K562 (cell line): ENCODE results near the gene CSPG5. TPM values are rescaled to one million over a fixed set of nuclear protein-coding genes. Genes with fewer than 3 reads are reported as not detected.
A peak's percentile ranks its signal among the peaks of the same experiment; 100 is the strongest.

Experiments used
- ATAC-seq: fragments of 200-7000 bp; cut with Tn5 transposase; 3 replicates; pipeline ENCODE4 v1.9.1; 2020; ENCODE audit warnings: moderate library complexity
- BruUV-seq: library from RNA; stranded (reverse); fragments of 400-500 nt; replicated peaks from 2 replicates; lab custom pipeline; 2021; lab: Mats Ljungman, UMichigan
- CTCF ChIA-PET: fragments of 300-600 bp; formaldehyde crosslinking; extraction: SDS; loops from one replicate; lab custom pipeline; 2021; ENCODE audit warnings: low intra/inter-chr PET ratio; lab: Yijun Ruan, JAX
- POLR2A ChIA-PET: fragments of 300-600, 350-650 bp; sonication (Branson Sonifier 250); formaldehyde crosslinking; extraction: SDS; loops from one replicate; lab custom pipeline; 2021; ENCODE audit warnings: antibody characterized with exemption, inconsistent platforms; lab: Yijun Ruan, JAX
- DNase-seq, 4 experiments: peaks; one replicate each; pipeline versions ENCODE4 v3.0.0 to v3.0.0-alpha.2; 2011 to 2018; ENCODE audit warnings: low spot score in 3 of 4, mixed read lengths in 3 of 4; ENCODE audit errors: extremely low read depth in 1 of 4
- FAIRE-seq: peaks from 2 replicates; lab custom pipeline; 2011; peaks lifted over from hg19 to GRCh38; lab: Jason Lieb, UNC
- H2AFZ ChIP-seq: 2 replicates; pipeline ENCODE4 v1.6.0; 2011; ENCODE audit warnings: low read depth, low read length, control low read depth, inconsistent platforms
- H3K27ac ChIP-seq: fragments of 200-600 bp; 3 replicates; pipeline ENCODE4 v1.8.0; 2011; ENCODE audit warnings: low read depth, mild to moderate bottlenecking, control low read depth, inconsistent platforms, low read length, moderate library complexity, mixed read lengths; ENCODE audit errors: extremely low read depth
- H3K27me3 ChIP-seq, 2 experiments: fragments of 300-600 bp in 1 of 2; 2 replicates in 1 of 2; 3 replicates in 1 of 2; pipeline versions ENCODE4 v1.6.0 to v1.8.0; 2011; ENCODE audit warnings: inconsistent platforms in 2 of 2, low read length in 2 of 2, mild to moderate bottlenecking in 1 of 2, mixed read lengths in 1 of 2, moderate library complexity in 1 of 2; ENCODE audit not compliant: control insufficient read depth in 2 of 2, insufficient read depth in 2 of 2
- H3K36me3 ChIP-seq: fragments of 300-600 bp; 3 replicates; pipeline ENCODE4 v1.8.0; 2011; ENCODE audit warnings: mild to moderate bottlenecking, low read length, inconsistent platforms; ENCODE audit not compliant: control insufficient read depth, insufficient read depth
- H3K4me1 ChIP-seq, 2 experiments: fragments of 200-600 bp in 1 of 2; replicated peaks in 1 of 2; 2 replicates in 1 of 2; 3 replicates in 1 of 2; pipeline versions ENCODE4 v1.5.1 to v1.8.0; 2011; ENCODE audit warnings: inconsistent platforms in 2 of 2, low read length in 2 of 2, mild to moderate bottlenecking in 1 of 2, mixed read lengths in 1 of 2, moderate library complexity in 1 of 2; ENCODE audit not compliant: control insufficient read depth in 2 of 2, insufficient read depth in 2 of 2
- H3K4me2 ChIP-seq: 2 replicates; pipeline ENCODE4 v1.6.1; 2011; ENCODE audit warnings: low read length, control low read depth, inconsistent platforms, mixed read lengths; ENCODE audit not compliant: insufficient read depth
- H3K4me3 ChIP-seq: fragments of 200-600 bp; sonication (generic), shearing (Covaris generic); 2 replicates; pipeline ENCODE4 v1.5.1; 2016; ENCODE audit warnings: control low read depth, inconsistent platforms
- H3K79me2 ChIP-seq: fragments of 200-600 bp; 3 replicates; pipeline ENCODE4 v1.8.0; 2011; ENCODE audit warnings: low read length, inconsistent platforms; ENCODE audit not compliant: control insufficient read depth, insufficient read depth
- H3K9ac ChIP-seq, 2 experiments: 2 replicates each; pipeline versions ENCODE4 v1.6.0 to v1.6.1; 2011; ENCODE audit warnings: low read depth in 2 of 2, low read length in 2 of 2, control low read depth in 1 of 2, inconsistent platforms in 1 of 2, mild to moderate bottlenecking in 1 of 2, mixed read lengths in 1 of 2; ENCODE audit not compliant: insufficient read depth in 1 of 2
- H3K9me1 ChIP-seq: one replicate; pipeline ENCODE4 v1.6.0; 2011; ENCODE audit warnings: inconsistent platforms, mild to moderate bottlenecking, low read length, moderate library complexity; ENCODE audit not compliant: control insufficient read depth, insufficient read depth
- H3K9me3 ChIP-seq: replicated peaks from 2 replicates; pipeline ENCODE4 v1.5.1; 2011; ENCODE audit warnings: low read depth, low read length, inconsistent platforms; ENCODE audit not compliant: control insufficient read depth, insufficient read depth
- H4K20me1 ChIP-seq: replicated peaks from 2 replicates; pipeline ENCODE4 v1.6.1; 2011; ENCODE audit warnings: low read length, inconsistent platforms, mixed read lengths; ENCODE audit not compliant: control insufficient read depth, insufficient read depth
- POLR2AphosphoS5 ChIP-seq: IDR thresholded peaks from 2 replicates; pipeline ENCODE4 v1.6.1; 2011; ENCODE audit warnings: mild to moderate bottlenecking, low read depth, low read length, moderate library complexity; ENCODE audit not compliant: control insufficient read depth, insufficient read depth
- POLR2H ChIP-seq: IDR thresholded peaks from 2 replicates; pipeline ENCODE4 v1.6.1; 2016; ENCODE audit warnings: missing genetic modification characterization, low read depth, mild to moderate bottlenecking, control low read depth, missing compliant biosample characterization, moderate library complexity
- SUPT5H ChIP-seq: fragments of 450-650 bp; IDR thresholded peaks from 2 replicates; pipeline ENCODE4 v1.6.1; 2016
- TAF7 ChIP-seq: fragments of 450-650 bp; IDR thresholded peaks from 2 replicates; pipeline ENCODE4 v1.6.1; 2016; ENCODE audit warnings: missing genetic modification characterization, missing compliant biosample characterization
- U2AF2 ChIP-seq: fragments of 200-400 bp; formaldehyde crosslinking; optimal IDR thresholded peaks from 2 replicates; pipeline ENCODE3; 2017; ENCODE audit warnings: low read depth, mild to moderate bottlenecking, low read length
- ZNF780A ChIP-seq: fragments of 250-450 bp; sonication (Bioruptor Pico); IDR thresholded peaks from 2 replicates; pipeline ENCODE4 v1.5.0; 2021; ENCODE audit warnings: mild to moderate bottlenecking
- WGBS: fragments of 100-300 bp; shearing (Covaris generic); methylation state at CpG from one replicate; pipeline ENCODE4 v1.1.6; 2016; ENCODE audit warnings: low coverage, mixed read lengths; ENCODE audit not compliant: insufficient coverage; ENCODE audit errors: missing lambda C conversion rate; 5-methylcytosine and 5-hydroxymethylcytosine counted together
- in situ Hi-C: fragments of 300-500 bp; cut with MboI; formaldehyde crosslinking; loops from 4 replicates; pipeline ENCODE4 v1.15.0; 2018; ENCODE audit warnings: inconsistent platforms, mixed read lengths
- intact Hi-C: fragments of 100-400 bp; cut with micrococcal nuclease; formaldehyde crosslinking; loops from 2 replicates; pipeline ENCODE4 v1.14.2; 2022
- polyA plus RNA-seq, 8 experiments: library from polyadenylated mRNA; depleted of rRNA in 4 of 8; stranded (reverse) in 5 of 8; unstranded in 3 of 8; fragments of >200 nt; fragmentation: Nextera tagmentation in 2 of 8; fragmentation: Illumina TruSeq in 1 of 8; extraction: Ambion mirVana in 2 of 8; extraction: Trizol in 1 of 8; gene quantifications; 2 replicates each; pipeline versions ENCODE4 v1.2.1 to v1.2.3, GENCODE V29; 2011 to 2014; ENCODE audit warnings: inconsistent platforms in 1 of 8, missing spikeins in 1 of 8
- total RNA-seq, 7 experiments: library from RNA; depleted of rRNA in 6 of 7; stranded (reverse); fragments of >200 nt in 6 of 7; fragmentation: Illumina TruSeq in 2 of 7; extraction: Trizol in 2 of 7; gene quantifications; 2 replicates each; pipeline versions ENCODE4 v1.2.1 to v1.2.3, GENCODE V29; 2011 to 2021; ENCODE audit warnings: low replicate concordance in 1 of 7
- TF ChIP-seq, protein P1 (sequence below), 3 experiments: fragments of 200-800 bp in 1 of 3; fragments of 250-450 bp in 1 of 3; fragments of 450-650 bp in 1 of 3; sonication (Bioruptor Pico) in 1 of 3; sonication (Bioruptor generic) in 1 of 3; formaldehyde crosslinking in 1 of 3; IDR thresholded peaks; 2 replicates each; pipeline versions ENCODE4 v1.6.1 to v1.8.0; 2016 to 2022; ENCODE audit warnings: mild to moderate bottlenecking in 2 of 3, missing genetic modification characterization in 2 of 3, missing compliant biosample characterization in 1 of 3, moderate library complexity in 1 of 3
- TF ChIP-seq, protein P2 (sequence below): fragments of 450-650 bp; formaldehyde crosslinking; IDR thresholded peaks from 2 replicates; pipeline ENCODE4 v1.4.0; 2020; ENCODE audit warnings: mild to moderate bottlenecking, moderate library complexity

Gene CSPG5
- total and polyA plus RNA-seq, 9 of the 15 experiments (the other 6 are each of a cell fraction or from before 2014, with no cell fraction given), result 0.06 to 3.3 (median 2.4) TPM

DNA sequence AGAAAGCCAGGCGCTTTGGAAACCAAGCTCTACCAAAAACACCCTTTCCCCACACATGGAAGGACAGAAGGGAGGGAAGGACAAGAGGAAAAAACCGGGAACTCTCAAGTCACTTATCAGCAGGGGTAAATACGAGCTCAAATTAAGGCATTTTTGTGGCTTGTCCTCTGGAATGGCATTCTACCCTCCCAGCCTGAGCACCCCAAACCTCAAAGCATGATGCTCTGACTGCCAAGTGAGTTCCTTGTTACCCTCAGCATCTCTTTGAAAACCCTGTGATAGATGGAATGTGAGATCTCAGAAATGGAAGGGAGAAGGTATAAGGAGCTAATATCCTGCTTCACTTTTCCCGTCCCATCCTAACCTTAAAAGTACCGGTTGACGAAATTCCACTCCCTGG, 8.1 kb upstream of the CSPG5 start:
- no TSS peak for BruUV-seq
- H4K20me1 ChIP-seq, result peaks cover 5% of the 10 kb centered on the region; the same call in 1 of the 2 replicates
- FAIRE-seq, result no peak
- ATAC-seq, result no peak
- no peaks in the 10 kb centered on the region for H3K79me2 ChIP-seq
- H3K9ac ChIP-seq, result no peak overlapping the region
- ChIA-PET POLR2A (interaction anchor here (0.9 to 1.6 kb wide), 2 partner anchors 12 to 17 kb away, joined by 3 to 5 read pairs; no protein-coding TSS in a partner anchor), CTCF (no interaction called here)
- TF ChIP-seq POLR2AphosphoS5 (peak; percentile 13; the same call in 1 of the 2 replicates), U2AF2 (no peak)
- no peak overlapping the region for H3K4me3 ChIP-seq
- intact Hi-C loops (no loop called here), in situ Hi-C loops (no loop called here)
- H3K9me3 ChIP-seq, result no peaks in the 10 kb centered on the region
- H3K4me2 ChIP-seq, result no peak overlapping the region
- peak in 1 of 4 experiments; percentile 5 for DNase-seq
- H2AFZ ChIP-seq, result no peak overlapping the region
- no peaks in the 10 kb centered on the region for H3K9me1 ChIP-seq
- no peak overlapping the region for H3K27ac ChIP-seq
- no peaks in the 10 kb centered on the region for H3K4me1 ChIP-seq
- H3K36me3 ChIP-seq, result peaks cover 66% of the 10 kb centered on the region
- WGBS, result 83% methylated on average over 6 of the region's 6 CpGs
- H3K27me3 ChIP-seq, result no peaks in the 10 kb centered on the region

DNA sequence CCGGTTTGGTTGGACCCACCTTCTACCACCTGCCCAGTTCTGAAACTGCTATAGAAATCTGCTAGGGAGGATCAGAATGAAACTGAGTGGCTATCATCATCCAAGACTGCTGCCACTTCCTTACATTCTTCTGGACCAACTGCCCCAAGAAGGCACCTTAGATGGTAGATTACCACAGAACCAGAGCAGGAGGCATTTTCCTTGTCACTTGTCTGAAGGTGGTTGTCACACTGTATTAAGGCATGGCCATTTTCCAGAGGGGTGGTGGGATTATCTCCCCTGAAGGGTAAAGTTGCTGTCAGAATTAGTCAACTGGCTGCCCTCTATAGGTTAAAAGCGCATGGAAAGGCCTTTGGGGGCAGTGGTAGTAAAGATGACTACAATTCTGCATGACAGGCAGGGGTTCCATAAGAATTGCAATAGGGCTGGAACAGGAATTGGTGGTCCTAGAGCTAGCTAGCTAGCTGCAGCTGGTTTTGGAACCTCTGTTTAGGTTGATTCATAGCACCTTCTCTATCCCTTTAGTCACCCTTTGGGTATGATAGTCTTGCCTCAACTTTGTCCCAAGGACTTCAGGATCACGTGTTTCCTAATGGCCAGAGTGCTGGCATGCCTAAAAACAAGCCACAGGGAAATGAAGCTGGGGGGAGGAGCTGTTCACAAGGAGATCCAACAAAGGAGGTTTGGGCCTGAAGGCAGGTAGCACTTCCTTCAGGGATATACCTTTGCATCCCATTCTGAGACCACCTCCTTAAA, 4.8 kb upstream of the CSPG5 start:
- Histone ChIP-seq H3K36me3 (peaks cover 36% of the 10 kb centered on the region), H3K9me1 (no peaks in the 10 kb centered on the region), H3K79me2 (no peaks in the 10 kb centered on the region), H3K9ac (no peak overlapping the region; a peak in 1 of 4 replicates), H3K27me3 (peaks cover 0 to 5% of the 10 kb centered on the region in 2 experiments; a peak in 2 of 5 replicates), H3K4me1 (peaks cover 0 to 9% of the 10 kb centered on the region in 2 experiments; a peak in 2 of 5 replicates), H4K20me1 (peaks cover 5% of the 10 kb centered on the region; the same call in 1 of the 2 replicates), H3K4me3 (no peak overlapping the region), H3K4me2 (no peak overlapping the region), H3K27ac (no peak overlapping the region), H2AFZ (no peak overlapping the region), H3K9me3 (no peaks in the 10 kb centered on the region)
- ChIA-PET CTCF (no interaction called here), POLR2A (interaction anchor here (0.7 to 1.5 kb wide), 4 partner anchors 9 to 32 kb away, joined by 3 to 4 read pairs (median 3); no protein-coding TSS in a partner anchor)
- intact Hi-C loops, result loop anchor here (5.0 kb wide), 1 partner anchor 204 kb away; no protein-coding TSS in a partner anchor
- in situ Hi-C loops, result no loop called here
- ATAC-seq (0 out of 3 replicates have a peak, but pooled peaks have one; percentile 7), DNase-seq (no peak), FAIRE-seq (no peak)
- no TSS peak for BruUV-seq
- 46% methylated on average over 3 of the region's 3 CpGs for WGBS
- TF ChIP-seq ZNF780A, result no peak
- peak; percentile 29; the same call in 1 of the 2 replicates for TF ChIP-seq SUPT5H
- TF ChIP-seq, protein P1, sequence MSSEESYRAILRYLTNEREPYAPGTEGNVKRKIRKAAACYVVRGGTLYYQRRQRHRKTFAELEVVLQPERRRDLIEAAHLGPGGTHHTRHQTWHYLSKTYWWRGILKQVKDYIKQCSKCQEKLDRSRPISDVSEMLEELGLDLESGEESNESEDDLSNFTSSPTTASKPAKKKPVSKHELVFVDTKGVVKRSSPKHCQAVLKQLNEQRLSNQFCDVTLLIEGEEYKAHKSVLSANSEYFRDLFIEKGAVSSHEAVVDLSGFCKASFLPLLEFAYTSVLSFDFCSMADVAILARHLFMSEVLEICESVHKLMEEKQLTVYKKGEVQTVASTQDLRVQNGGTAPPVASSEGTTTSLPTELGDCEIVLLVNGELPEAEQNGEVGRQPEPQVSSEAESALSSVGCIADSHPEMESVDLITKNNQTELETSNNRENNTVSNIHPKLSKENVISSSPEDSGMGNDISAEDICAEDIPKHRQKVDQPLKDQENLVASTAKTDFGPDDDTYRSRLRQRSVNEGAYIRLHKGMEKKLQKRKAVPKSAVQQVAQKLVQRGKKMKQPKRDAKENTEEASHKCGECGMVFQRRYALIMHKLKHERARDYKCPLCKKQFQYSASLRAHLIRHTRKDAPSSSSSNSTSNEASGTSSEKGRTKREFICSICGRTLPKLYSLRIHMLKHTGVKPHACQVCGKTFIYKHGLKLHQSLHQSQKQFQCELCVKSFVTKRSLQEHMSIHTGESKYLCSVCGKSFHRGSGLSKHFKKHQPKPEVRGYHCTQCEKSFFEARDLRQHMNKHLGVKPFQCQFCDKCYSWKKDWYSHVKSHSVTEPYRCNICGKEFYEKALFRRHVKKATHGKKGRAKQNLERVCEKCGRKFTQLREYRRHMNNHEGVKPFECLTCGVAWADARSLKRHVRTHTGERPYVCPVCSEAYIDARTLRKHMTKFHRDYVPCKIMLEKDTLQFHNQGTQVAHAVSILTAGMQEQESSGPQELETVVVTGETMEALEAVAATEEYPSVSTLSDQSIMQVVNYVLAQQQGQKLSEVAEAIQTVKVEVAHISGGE (CRISPR knock-in tag; IDR thresholded peaks at IDR 0.05), result no peak
- no peak for TF ChIP-seq POLR2H (tag)
- TF ChIP-seq, protein P2, sequence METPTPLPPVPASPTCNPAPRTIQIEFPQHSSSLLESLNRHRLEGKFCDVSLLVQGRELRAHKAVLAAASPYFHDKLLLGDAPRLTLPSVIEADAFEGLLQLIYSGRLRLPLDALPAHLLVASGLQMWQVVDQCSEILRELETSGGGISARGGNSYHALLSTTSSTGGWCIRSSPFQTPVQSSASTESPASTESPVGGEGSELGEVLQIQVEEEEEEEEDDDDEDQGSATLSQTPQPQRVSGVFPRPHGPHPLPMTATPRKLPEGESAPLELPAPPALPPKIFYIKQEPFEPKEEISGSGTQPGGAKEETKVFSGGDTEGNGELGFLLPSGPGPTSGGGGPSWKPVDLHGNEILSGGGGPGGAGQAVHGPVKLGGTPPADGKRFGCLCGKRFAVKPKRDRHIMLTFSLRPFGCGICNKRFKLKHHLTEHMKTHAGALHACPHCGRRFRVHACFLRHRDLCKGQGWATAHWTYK (CRISPR knock-in tag), result no peak
- no peak for TF ChIP-seq TAF7 (tag)
